NCI-H526 (cell line): ENCODE results near the gene ESRRB.

Experiments
- DNase-seq, 2 experiments: peaks; one replicate each; lab custom pipeline; 2025; lab: John Stamatoyannopoulos, UW

The ESRRB gene

GRCh38 chr14:76450476-76450875 is 74.5 kb downstream of the ESRRB start:
- DNase-seq, result no peak

GRCh38 chr14:76456200-76456599 is 80.3 kb downstream of the ESRRB start:
- peak; percentile 31 to 51 for DNase-seq

- DNase-seq, result no peak
Observed at GRCh38 chr14:76456891-76457586, 81.1 kb downstream of the ESRRB start.

GRCh38 chr14:76457841-76458240 is 81.9 kb downstream of the ESRRB start:
- no peak for DNase-seq

GRCh38 chr14:76461886-76462285 is 85.9 kb downstream of the ESRRB start:
- no peak for DNase-seq

GRCh38 chr14:76462330-76462729 is 86.4 kb downstream of the ESRRB start:
- no peak for DNase-seq

GRCh38 chr14:76463105-76463504 is 87.2 kb downstream of the ESRRB start:
- no peak for DNase-seq

- DNase-seq, result no peak
Observed at GRCh38 chr14:76464856-76465255, 88.9 kb downstream of the ESRRB start.

GRCh38 chr14:76465664-76466063 is 89.7 kb downstream of the ESRRB start:
- no peak for DNase-seq

- no peak for DNase-seq
Observed at GRCh38 chr14:76467711-76468155, 91.8 kb downstream of the ESRRB start.

GRCh38 chr14:76472199-76472723 is 96.3 kb downstream of the ESRRB start:
- no peak for DNase-seq

- no peak for DNase-seq
Observed at GRCh38 chr14:76473481-76474263, 97.7 kb downstream of the ESRRB start.

GRCh38 chr14:76480426-76480825 is 104.5 kb downstream of the ESRRB start:
- DNase-seq, result no peak

GRCh38 chr14:76484355-76484754 is 108.4 kb downstream of the ESRRB start:
- no peak for DNase-seq

- peak; percentile 38 to 74 for DNase-seq
Observed at GRCh38 chr14:76486251-76486743, 110.4 kb downstream of the ESRRB start.

GRCh38 chr14:76488551-76488950 is 112.6 kb downstream of the ESRRB start:
- DNase-seq, result no peak

- no peak for DNase-seq
Observed at GRCh38 chr14:76489667-76490066, 113.7 kb downstream of the ESRRB start.

GRCh38 chr14:76490111-76490510 is 114.2 kb downstream of the ESRRB start:
- no peak for DNase-seq

GRCh38 chr14:76490735-76491134 is 114.8 kb downstream of the ESRRB start:
- no peak for DNase-seq

GRCh38 chr14:76491172-76491930 is 115.4 kb downstream of the ESRRB start:
- DNase-seq, result no peak

- no peak for DNase-seq
Observed at GRCh38 chr14:76495983-76496382, 120.0 kb downstream of the ESRRB start.

GRCh38 chr14:76496595-76496994 is 120.7 kb downstream of the ESRRB start:
- no peak for DNase-seq
